Measurements from ENCODE around the gene CMYA5.
"Not testable (repeated sequence)": the region's sequence is repeated elsewhere in the genome, so short reads cannot be mapped to it uniquely, and the experiment has no call there.

Gene CMYA5

DNA sequence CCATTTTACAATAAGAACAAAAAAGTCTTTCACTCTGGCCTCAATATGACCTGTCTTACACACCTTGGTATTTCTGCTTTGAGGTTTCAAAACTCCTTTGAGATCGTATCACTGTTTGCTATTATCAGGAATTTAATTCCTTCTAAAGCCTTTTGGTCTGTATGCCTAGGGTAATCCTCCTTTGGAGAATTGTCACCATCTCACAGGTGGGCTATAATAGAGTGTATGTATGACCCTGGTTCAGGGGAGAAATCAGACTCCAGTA, 13.7 kb downstream of the CMYA5 start:
- DNase-seq: no peak

GRCh38 chr5:79704553-79704952, 14.9 kb downstream of the CMYA5 start:
- no peak for DNase-seq

GRCh38 chr5:79705632-79706031, 16.0 kb downstream of the CMYA5 start:
- no peak for DNase-seq

- DNase-seq: not testable (repeated sequence)
Measured at GRCh38 chr5:79706317-79706716, 16.7 kb downstream of the CMYA5 start.

GRCh38 chr5:79707535-79707934, 17.9 kb downstream of the CMYA5 start:
- no peak for DNase-seq

DNA sequence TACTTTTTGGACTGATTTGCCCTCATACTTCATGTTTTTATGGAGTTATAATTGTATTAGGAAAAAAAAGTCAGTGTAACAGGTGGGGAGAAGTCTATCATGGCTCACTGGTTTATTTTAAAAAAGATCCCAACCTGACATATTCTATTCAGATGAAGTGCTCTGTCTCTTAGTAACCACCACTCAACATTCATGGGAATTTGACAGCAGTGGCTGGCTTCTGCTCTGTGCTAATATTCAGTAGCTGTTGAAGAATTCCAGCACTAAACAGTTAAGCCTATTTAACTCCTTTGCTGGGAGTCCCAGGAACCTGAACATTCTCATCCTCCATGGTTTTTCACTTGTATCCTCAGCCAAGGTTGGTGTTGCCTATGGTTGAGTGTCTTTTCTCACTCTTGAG, 23.1 kb downstream of the CMYA5 start:
- DNase-seq: no peak

- no peak for DNase-seq
Measured at GRCh38 chr5:79713727-79714126, 24.1 kb downstream of the CMYA5 start.

GRCh38 chr5:79716839-79717238, 27.2 kb downstream of the CMYA5 start:
- DNase-seq: no peak

- DNase-seq: no peak
Measured at GRCh38 chr5:79720096-79720495, 30.5 kb downstream of the CMYA5 start.

- no peak for DNase-seq
Measured at GRCh38 chr5:79727451-79728355, 38.1 kb downstream of the CMYA5 start.

DNA sequence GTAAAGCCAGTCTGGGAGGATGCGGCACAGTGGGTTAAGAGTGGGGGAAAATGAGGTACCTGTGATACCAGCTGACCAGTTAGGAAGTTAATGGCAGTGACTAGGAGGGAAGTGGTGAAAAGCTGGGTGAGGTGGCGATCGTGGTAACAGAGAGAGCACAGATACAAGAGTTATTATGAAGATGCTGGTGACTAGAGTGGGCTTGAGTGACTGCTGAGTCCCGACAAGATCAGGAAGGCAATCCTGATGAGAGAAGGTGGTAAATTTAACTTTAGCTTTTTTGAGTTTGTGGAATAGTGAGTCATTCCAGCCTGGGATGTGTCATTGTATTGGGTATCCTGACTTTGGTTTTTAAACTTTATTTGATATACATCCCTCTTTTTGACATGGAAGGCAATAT, 38.8 kb downstream of the CMYA5 start:
- DNase-seq: no peak

DNA sequence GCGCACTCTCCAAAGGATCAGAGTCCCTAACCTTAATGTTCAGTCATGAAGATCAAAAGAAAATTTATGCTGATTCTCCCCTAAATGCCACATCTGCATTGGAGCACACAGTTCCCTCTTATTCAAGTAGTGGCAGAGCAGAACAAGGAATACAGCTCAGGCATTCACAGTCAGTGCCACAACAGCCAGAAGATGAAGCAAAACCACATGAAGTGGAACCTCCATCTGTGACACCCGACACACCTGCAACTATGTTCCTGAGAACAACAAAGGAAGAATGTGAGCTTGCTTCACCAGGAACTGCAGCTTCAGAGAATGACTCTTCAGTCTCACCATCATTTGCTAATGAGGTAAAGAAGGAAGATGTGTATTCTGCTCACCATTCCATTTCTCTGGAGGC, 40.0 kb downstream of the CMYA5 start:
- no peak for DNase-seq

GRCh38 chr5:79730564-79730963, 40.9 kb downstream of the CMYA5 start:
- no peak for DNase-seq

DNA sequence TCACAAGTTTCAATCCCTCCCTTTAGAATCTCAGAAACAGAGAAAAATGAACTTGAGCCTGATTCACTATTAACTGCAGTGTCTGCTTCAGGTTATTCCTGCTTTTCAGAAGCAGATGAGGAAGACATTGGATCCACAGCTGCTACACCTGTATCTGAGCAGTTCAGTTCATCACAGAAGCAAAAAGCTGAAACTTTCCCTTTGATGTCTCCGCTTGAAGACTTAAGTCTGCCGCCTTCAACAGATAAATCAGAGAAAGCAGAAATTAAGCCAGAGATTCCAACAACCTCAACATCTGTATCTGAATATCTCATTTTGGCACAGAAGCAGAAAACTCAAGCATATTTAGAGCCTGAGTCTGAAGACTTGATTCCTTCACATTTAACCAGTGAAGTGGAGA, 42.1 kb downstream of the CMYA5 start:
- no peak for DNase-seq

- no peak for DNase-seq
Measured at GRCh38 chr5:79736528-79737514, 47.2 kb downstream of the CMYA5 start.

- peak; percentile 21 to 66 (median 29) for DNase-seq
Measured at GRCh38 chr5:79738349-79738748, 48.7 kb downstream of the CMYA5 start.

DNA sequence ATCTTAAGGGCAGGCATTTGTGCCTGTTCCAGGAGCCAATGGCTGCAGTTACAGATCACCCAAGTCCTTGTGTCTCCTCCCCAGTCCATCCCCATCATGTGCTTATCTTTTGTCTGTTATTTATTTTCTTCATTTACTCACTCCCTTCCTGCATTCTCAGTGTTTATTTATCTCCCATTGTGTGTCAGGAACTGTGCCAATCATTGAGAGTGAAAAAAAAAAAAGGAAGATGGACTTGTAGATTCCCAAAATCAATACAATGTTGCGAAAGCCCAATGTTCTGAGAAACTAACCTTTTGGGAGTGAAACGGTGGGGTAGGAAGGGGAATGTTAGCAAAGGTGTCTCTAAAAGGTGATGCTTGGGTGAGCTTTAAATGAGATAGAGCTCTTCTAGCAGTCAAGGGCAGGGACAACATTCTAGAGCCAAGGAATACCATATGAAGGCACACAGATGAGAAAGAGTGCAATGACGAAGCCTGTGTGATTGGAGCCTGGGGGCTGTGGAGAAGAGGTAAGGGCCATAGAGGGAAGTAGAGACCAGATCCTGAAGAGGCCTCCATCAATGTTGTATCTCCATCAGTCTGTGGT, 53.0 kb downstream of the CMYA5 start:
- DNase-seq: no peak

DNA sequence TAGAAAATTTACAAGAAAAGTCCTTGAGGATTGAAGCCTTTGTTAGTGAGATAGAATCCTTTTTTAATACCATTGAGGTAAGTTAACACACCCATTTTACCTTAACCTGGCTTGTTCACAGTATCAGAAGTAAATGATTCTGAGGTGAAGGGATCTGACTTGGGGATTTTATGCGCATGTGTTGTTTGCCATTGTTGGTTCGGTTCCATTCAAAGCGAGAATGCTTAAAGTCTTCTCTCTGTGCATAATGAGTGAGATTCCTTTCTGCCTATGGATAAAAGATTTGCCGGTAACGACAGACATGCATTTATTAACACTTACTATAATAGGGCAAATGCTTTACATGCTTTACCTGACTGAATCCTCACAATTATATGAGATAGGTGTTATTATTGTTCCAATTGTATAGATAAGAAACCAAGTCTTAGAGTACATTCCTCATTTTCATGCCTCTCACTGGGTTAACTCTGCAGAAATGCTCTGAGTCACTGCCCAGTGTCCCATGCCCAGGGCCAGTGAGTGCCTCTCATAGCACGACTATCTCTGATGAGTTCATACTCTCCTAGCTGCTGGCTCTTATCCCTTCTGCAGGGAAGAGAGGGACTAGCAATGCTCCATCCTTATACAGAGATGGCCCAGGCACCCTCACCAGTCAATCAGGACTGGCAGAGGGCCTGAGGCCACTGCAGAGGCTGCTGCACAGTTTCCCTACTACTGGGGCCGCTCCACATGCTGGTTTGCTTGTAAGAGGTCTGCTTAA, 54.4 kb downstream of the CMYA5 start:
- no peak for DNase-seq

- no peak for DNase-seq
Measured at GRCh38 chr5:79745255-79745654, 55.6 kb downstream of the CMYA5 start.

- no peak for DNase-seq
Measured at GRCh38 chr5:79746642-79747569, 57.3 kb downstream of the CMYA5 start.
